Natural killer cell (primary cell): Measurements from ENCODE around the gene ZNF219. TPM values are rescaled to one million over a fixed set of nuclear protein-coding genes. Genes with fewer than 3 reads are reported as not detected.

Experiments
- ATAC-seq, 3 donors: fragments of 150-1000 bp in 2 of 3; fragments of 200-7000 bp in 1 of 3; cut with Tn5 transposase; 1 replicate in 1 of 3; 2 replicates in 2 of 3; pipeline ENCODE4 v1.10.0; 2021; ENCODE audit warnings: mild to moderate bottlenecking in 2 of 3, moderate library complexity in 2 of 3
- DNase-seq, 2 donors: peaks; one replicate each; pipeline versions ENCODE4 v3.0.0 to v3.0.0-alpha.2; 2013 to 2021; ENCODE audit warnings: mixed read lengths in 1 of 2
- H3K27ac ChIP-seq: one replicate; pipeline ENCODE4 v1.5.1; 2013; ENCODE audit warnings: mild to moderate bottlenecking, low read length
- H3K27me3 ChIP-seq: one replicate; pipeline ENCODE4 v1.6.1; 2013; ENCODE audit warnings: low read length; ENCODE audit not compliant: control insufficient read depth, insufficient read depth
- H3K36me3 ChIP-seq: one replicate; pipeline ENCODE4 v1.6.1; 2013; ENCODE audit warnings: low read length; ENCODE audit not compliant: control insufficient read depth, insufficient read depth
- H3K4me1 ChIP-seq: one replicate; pipeline ENCODE4 v1.6.1; 2013; ENCODE audit warnings: low read length; ENCODE audit not compliant: control insufficient read depth, insufficient read depth
- H3K4me3 ChIP-seq: one replicate; pipeline ENCODE4 v1.5.1; 2013; ENCODE audit warnings: low read length
- H3K9me3 ChIP-seq: one replicate; pipeline ENCODE4 v1.6.1; 2013; ENCODE audit warnings: low read length; ENCODE audit not compliant: control insufficient read depth, insufficient read depth
- H3K27ac Mint-ChIP-seq, 2 donors: one replicate each; pipeline ENCODE4 v1.8.0; 2022; ENCODE audit warnings: mild to moderate bottlenecking in 2 of 2, mixed read lengths in 2 of 2, moderate library complexity in 1 of 2
- H3K27me3 Mint-ChIP-seq, 2 donors: one replicate each; pipeline ENCODE4 v1.8.0; 2022; ENCODE audit warnings: low read depth in 2 of 2, mixed read lengths in 2 of 2
- H3K36me3 Mint-ChIP-seq: one replicate; pipeline ENCODE4 v1.8.0; 2022; ENCODE audit warnings: mixed read lengths
- H3K4me1 Mint-ChIP-seq, 2 donors: one replicate each; pipeline ENCODE4 v1.8.0; 2022; ENCODE audit warnings: mixed read lengths in 2 of 2
- H3K4me3 Mint-ChIP-seq: one replicate; pipeline ENCODE4 v1.8.0; 2022; ENCODE audit warnings: mild to moderate bottlenecking, moderate library complexity, mixed read lengths
- H3K9me3 Mint-ChIP-seq, 2 donors: one replicate each; pipeline ENCODE4 v1.8.0; 2022; ENCODE audit warnings: mixed read lengths in 2 of 2
- CTCF ChIP-seq: fragments of 200-600 bp; IDR thresholded peaks from one replicate; pipeline ENCODE4 v1.8.0; 2022; ENCODE audit warnings: antibody characterized with exemption
- WGBS: methylation state at CpG from one replicate; pipeline ENCODE4 v1.1.7; 2013; ENCODE audit warnings: missing lambda C conversion rate; ENCODE audit not compliant: insufficient coverage; 5-methylcytosine and 5-hydroxymethylcytosine counted together
- intact Hi-C: fragments of 100-400 bp; cut with micrococcal nuclease; formaldehyde crosslinking; loops from one replicate; pipeline ENCODE4 v1.14.2; 2022
- total RNA-seq, 4 donors: library from RNA; stranded (reverse); fragments of 120-200 nt in 1 of 4; gene quantifications; one replicate each; pipeline versions ENCODE4 v1.2.3 to v1.2.4, GENCODE V29; 2013 to 2022

The ZNF219 gene
- total RNA-seq, 3 donors from 2014 or later (not counting 1 experiment from before 2014, with no cell fraction given) = 5.6 to 8.4 (median 7.7) TPM

GRCh38 chr14:21060614-21061346 is 37.7 kb downstream of the ZNF219 start:
- Histone ChIP-seq H3K4me3 (no peak overlapping the region), H3K27ac (no peak overlapping the region), H3K27me3 (no peaks in the 10 kb centered on the region), H3K4me1 (no peaks in the 10 kb centered on the region), H3K36me3 (no peaks in the 10 kb centered on the region), H3K9me3 (no peaks in the 10 kb centered on the region)
- 84% methylated on average over 13 of the region's 13 CpGs for WGBS
- no peak for ATAC-seq
- Mint-ChIP-seq H3K4me1 (no peaks in the 10 kb centered on the region), H3K27ac (no peak overlapping the region), H3K4me3 (no peak overlapping the region), H3K9me3 (no peaks in the 10 kb centered on the region), H3K27me3 (peaks cover 36 to 51% of the 10 kb centered on the region in 2 donors), H3K36me3 (no peaks in the 10 kb centered on the region)
- no peak for TF ChIP-seq CTCF
- no peak for DNase-seq
- intact Hi-C loops = no loop called here

- H3K27me3 Mint-ChIP-seq = peaks cover 29 to 43% of the 10 kb centered on the region in 2 donors
- intact Hi-C loops = no loop called here
- DNase-seq = no peak
- no peak overlapping the region for H3K4me3 Mint-ChIP-seq
- no peaks in the 10 kb centered on the region for H3K4me1 Mint-ChIP-seq
- H3K4me1 ChIP-seq = no peaks in the 10 kb centered on the region
- no peaks in the 10 kb centered on the region for H3K36me3 Mint-ChIP-seq
- no peaks in the 10 kb centered on the region for H3K36me3 ChIP-seq
- no peaks in the 10 kb centered on the region for H3K9me3 Mint-ChIP-seq
- no peak overlapping the region for H3K27ac Mint-ChIP-seq
- 81% methylated on average over 8 of the region's 8 CpGs for WGBS
- no peaks in the 10 kb centered on the region for H3K27me3 ChIP-seq
- TF ChIP-seq CTCF = no peak
- no peak overlapping the region for H3K27ac ChIP-seq
- ATAC-seq = no peak
- no peak overlapping the region for H3K4me3 ChIP-seq
- H3K9me3 ChIP-seq = no peaks in the 10 kb centered on the region
These were observed 38.4 kb downstream of the ZNF219 start for GRCh38 chr14:21059842-21060613.

GRCh38 chr14:21058903-21059302 is 39.6 kb downstream of the ZNF219 start:
- H3K9me3 ChIP-seq = no peaks in the 10 kb centered on the region
- Mint-ChIP-seq H3K4me1 (no peaks in the 10 kb centered on the region), H3K4me3 (no peak overlapping the region), H3K27ac (no peak overlapping the region), H3K27me3 (peaks cover 28 to 37% of the 10 kb centered on the region in 2 donors), H3K36me3 (no peaks in the 10 kb centered on the region), H3K9me3 (no peaks in the 10 kb centered on the region)
- no peak overlapping the region for H3K27ac ChIP-seq
- H3K27me3 ChIP-seq = no peaks in the 10 kb centered on the region
- TF ChIP-seq CTCF = no peak
- ATAC-seq (no peak), DNase-seq (no peak)
- H3K4me1 ChIP-seq = no peaks in the 10 kb centered on the region
- H3K36me3 ChIP-seq = no peaks in the 10 kb centered on the region
- WGBS = 88% methylated on average over 5 of the region's 5 CpGs
- H3K4me3 ChIP-seq = no peak overlapping the region
- intact Hi-C loops = no loop called here
